ENCODE results near the gene EP400. TPM values are rescaled to one million over a fixed set of nuclear protein-coding genes. Genes with fewer than 3 reads are reported as not detected.
A peak's percentile ranks its signal among the peaks of the same experiment; 100 is the strongest.

The EP400 gene, protein sequence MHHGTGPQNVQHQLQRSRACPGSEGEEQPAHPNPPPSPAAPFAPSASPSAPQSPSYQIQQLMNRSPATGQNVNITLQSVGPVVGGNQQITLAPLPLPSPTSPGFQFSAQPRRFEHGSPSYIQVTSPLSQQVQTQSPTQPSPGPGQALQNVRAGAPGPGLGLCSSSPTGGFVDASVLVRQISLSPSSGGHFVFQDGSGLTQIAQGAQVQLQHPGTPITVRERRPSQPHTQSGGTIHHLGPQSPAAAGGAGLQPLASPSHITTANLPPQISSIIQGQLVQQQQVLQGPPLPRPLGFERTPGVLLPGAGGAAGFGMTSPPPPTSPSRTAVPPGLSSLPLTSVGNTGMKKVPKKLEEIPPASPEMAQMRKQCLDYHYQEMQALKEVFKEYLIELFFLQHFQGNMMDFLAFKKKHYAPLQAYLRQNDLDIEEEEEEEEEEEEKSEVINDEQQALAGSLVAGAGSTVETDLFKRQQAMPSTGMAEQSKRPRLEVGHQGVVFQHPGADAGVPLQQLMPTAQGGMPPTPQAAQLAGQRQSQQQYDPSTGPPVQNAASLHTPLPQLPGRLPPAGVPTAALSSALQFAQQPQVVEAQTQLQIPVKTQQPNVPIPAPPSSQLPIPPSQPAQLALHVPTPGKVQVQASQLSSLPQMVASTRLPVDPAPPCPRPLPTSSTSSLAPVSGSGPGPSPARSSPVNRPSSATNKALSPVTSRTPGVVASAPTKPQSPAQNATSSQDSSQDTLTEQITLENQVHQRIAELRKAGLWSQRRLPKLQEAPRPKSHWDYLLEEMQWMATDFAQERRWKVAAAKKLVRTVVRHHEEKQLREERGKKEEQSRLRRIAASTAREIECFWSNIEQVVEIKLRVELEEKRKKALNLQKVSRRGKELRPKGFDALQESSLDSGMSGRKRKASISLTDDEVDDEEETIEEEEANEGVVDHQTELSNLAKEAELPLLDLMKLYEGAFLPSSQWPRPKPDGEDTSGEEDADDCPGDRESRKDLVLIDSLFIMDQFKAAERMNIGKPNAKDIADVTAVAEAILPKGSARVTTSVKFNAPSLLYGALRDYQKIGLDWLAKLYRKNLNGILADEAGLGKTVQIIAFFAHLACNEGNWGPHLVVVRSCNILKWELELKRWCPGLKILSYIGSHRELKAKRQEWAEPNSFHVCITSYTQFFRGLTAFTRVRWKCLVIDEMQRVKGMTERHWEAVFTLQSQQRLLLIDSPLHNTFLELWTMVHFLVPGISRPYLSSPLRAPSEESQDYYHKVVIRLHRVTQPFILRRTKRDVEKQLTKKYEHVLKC (N-terminal part only)
- total RNA-seq = 10 to 100 TPM; 20.3 to 60.7 (median 50.4) TPM
- polyA plus RNA-seq = 10 to 100 TPM; 19.6 to 33.4 TPM
- long read RNA-seq, donor 1, full-length matches to known transcripts = 4 of 51 reads
- long read RNA-seq, donor 1, partial matches to known transcripts = 28 of 51 reads
- long read RNA-seq, donor 1, other reads (novel, unspliced or antisense) = 19 of 51 reads
- long read RNA-seq, donor 2, partial matches to known transcripts = 12 of 16 reads
- long read RNA-seq, donor 2, other reads (novel, unspliced or antisense) = 0 of 16 reads
- long read RNA-seq, donor 3, full-length matches to known transcripts = 2 of 21 reads
- long read RNA-seq, donor 3, partial matches to known transcripts = 12 of 21 reads
- long read RNA-seq, donor 3, other reads (novel, unspliced or antisense) = 7 of 21 reads

DNA sequence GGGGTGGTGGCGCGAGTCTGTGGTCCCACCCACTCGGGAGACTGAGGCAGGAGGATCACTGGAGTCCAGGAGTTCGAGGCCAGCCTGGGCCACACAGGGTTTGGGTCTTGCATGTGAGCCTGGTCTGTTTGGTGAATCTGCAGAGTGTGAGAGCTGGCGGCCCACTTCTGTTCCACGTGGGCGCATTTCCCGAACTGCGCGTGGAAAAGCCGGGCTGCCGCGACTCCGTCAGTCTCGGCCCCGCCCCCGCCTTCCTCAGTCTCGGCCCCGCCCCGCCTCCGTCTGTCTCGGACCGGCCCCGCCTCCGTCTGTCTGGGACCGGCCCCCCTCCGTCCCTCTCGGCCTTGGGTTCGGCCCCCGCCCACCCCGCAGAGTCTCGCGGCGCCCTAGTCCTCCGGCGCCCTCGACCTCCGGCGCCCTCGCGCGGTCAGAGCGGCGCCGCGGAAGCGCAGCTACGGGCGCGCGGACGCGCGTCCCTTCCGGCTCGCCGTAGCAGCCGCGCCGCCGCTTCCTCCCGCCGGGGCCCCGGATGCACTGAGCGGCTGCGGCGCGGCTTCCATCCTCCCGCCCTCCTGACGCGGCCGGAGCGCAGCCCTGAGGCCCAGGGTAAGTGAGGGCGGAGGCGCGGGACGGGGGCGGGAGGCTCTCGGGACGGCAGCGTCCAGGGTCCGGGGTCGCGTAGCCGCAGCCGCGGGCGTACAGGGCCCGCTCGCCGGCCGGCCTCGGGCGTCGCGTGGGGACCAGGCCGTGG is at the start of gene EP400:
EP400 (plus strand) TSS at position 512 of the 751 bp plus-strand sequence. CDS start 10,678 bp downstream, outside the sequence.
- H3K4me3 ChIP-seq = peak within 1 kb of the TSS; percentile 89
- peak; percentile 96 to 98 (median 97) for DNase-seq
- H3K36me3 ChIP-seq = no peaks in the 10 kb centered on the region
- no peaks in the 10 kb centered on the region for H3K9me3 ChIP-seq
- H3K27me3 ChIP-seq = no peaks in the 10 kb centered on the region
- no peak for TF ChIP-seq POLR2A (IDR thresholded peaks at IDR 0.05)
- TF ChIP-seq, protein P1, sequence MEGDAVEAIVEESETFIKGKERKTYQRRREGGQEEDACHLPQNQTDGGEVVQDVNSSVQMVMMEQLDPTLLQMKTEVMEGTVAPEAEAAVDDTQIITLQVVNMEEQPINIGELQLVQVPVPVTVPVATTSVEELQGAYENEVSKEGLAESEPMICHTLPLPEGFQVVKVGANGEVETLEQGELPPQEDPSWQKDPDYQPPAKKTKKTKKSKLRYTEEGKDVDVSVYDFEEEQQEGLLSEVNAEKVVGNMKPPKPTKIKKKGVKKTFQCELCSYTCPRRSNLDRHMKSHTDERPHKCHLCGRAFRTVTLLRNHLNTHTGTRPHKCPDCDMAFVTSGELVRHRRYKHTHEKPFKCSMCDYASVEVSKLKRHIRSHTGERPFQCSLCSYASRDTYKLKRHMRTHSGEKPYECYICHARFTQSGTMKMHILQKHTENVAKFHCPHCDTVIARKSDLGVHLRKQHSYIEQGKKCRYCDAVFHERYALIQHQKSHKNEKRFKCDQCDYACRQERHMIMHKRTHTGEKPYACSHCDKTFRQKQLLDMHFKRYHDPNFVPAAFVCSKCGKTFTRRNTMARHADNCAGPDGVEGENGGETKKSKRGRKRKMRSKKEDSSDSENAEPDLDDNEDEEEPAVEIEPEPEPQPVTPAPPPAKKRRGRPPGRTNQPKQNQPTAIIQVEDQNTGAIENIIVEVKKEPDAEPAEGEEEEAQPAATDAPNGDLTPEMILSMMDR (IDR thresholded peaks at IDR 0.05) = peak in 2 of 3 donors; percentile 53 to 75
- intact Hi-C loops (cut with DNase I) = loop anchor here in 2 of 4 donors (2.0 to 5.0 kb wide), 3 partner anchors 21 to 112 kb away; partner anchors contain the start of gene PUS1 (in 1 of the 2)
- WGBS, 3 donors = 2 to 6% (median 4%) methylated on average over 21 to 97 of the region's 97 CpGs
- peak within 1 kb of the TSS; percentile 13 to 75 for H3K27ac ChIP-seq
- peaks cover 8% of the 10 kb centered on the region for H3K4me1 ChIP-seq (ENCODE audit: insufficient read depth)

DNA sequence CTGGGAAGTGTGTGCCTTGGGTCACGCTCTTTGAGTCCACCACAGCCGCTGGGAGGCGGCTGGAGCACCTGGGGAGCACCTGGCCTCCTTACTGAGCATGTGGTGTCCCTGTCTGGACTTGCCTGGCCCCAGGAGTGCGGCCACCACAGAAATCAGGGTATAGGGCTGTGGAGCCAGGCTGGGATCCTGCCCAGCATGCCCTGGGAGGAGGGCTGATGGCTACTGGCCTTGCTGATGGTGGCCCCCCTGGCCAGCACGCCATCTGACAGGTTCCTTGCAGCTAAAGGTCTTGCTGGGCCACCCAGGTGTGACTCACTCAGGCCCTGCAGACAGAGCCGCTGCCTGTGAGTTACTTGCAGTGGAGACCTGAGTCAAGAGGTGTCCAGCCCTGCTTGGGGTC is 49.3 kb upstream of the EP400 start:
- no peaks in the 10 kb centered on the region for H3K36me3 ChIP-seq
- H3K9me3 ChIP-seq = no peaks in the 10 kb centered on the region
- H3K4me1 ChIP-seq (ENCODE audit: insufficient read depth) = peaks cover 17% of the 10 kb centered on the region
- intact Hi-C loops (cut with DNase I) = no loop called here
- no peak overlapping the region for H3K4me3 ChIP-seq
- peak in 1 of 5 donors; percentile 24 for DNase-seq
- TF ChIP-seq, protein P1 (IDR thresholded peaks at IDR 0.05) = no peak
- TF ChIP-seq POLR2A (IDR thresholded peaks at IDR 0.05) (no peak), EP300 (IDR thresholded peaks at IDR 0.05) (no peak)
- no peaks in the 10 kb centered on the region for H3K27me3 ChIP-seq
- no peak overlapping the region for H3K27ac ChIP-seq
- 73 to 91% (median 87%) methylated on average over 6 of the region's 6 CpGs for WGBS, 3 donors

DNA sequence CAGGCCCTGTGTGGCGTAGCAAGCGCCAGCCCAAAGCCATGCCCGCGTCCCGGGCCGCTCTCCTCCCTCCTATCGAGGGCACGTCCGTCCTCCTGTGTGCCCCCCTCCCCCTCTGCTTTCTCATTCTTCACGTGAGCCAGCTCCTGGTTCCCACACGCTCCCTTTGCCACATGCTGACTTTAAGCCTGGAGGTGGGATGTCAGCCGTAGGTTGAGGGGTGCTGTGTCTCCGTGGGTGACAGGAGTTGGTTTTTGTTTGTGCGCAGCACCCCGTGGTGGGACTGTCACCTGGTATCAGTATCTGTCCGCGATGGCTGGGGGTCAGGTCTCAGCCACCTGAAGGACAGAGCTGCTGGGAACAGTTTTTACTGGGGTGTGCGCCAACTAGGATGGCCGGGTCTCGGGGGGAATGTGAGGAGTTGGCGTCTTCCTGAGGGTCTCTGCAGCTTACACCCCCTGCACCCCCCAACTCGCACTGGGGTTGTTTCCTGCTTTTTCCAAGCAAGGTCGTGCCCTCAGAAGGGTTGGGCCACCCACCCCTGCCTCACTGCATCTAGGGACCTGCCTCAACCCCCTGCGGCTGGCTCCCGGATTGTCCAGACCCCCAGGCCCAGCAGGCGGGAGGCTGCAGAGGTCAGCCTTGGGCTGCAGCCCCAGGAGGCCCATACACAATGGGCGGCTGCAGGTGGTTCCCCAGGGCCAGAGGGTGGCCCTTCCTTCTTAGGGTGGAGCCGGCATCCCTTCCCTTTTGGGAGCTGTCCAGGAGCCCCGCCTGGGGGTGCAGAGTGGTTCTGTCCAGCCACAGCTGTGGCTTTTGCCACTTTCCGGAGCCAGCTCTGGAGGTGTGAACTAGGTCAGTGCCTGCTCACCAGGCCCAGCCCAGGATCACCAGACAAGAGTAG is 48.1 kb upstream of the EP400 start:
- H3K27ac ChIP-seq = no peak overlapping the region
- intact Hi-C loops (cut with DNase I) = no loop called here

More for the DNA sequence above, 48.1 kb upstream of the EP400 start:
- no peaks in the 10 kb centered on the region for H3K9me3 ChIP-seq
- TF ChIP-seq, protein P1 (IDR thresholded peaks at IDR 0.05) = no peak
- TF ChIP-seq EP300 (IDR thresholded peaks at IDR 0.05) = no peak
- no peak for TF ChIP-seq POLR2A (IDR thresholded peaks at IDR 0.05)
- H3K4me3 ChIP-seq = no peak overlapping the region
- DNase-seq = peak in 3 of 5 donors; percentile 24 to 44 (median 37)
- H3K4me1 ChIP-seq (ENCODE audit: insufficient read depth) = peaks cover 17% of the 10 kb centered on the region
- H3K36me3 ChIP-seq = no peaks in the 10 kb centered on the region
- H3K27me3 ChIP-seq = no peaks in the 10 kb centered on the region
- 74 to 77% (median 75%) methylated on average over 23 to 30 of the region's 30 CpGs for WGBS, 3 donors
